ENCODE data around the gene TBC1D25. TPM values are rescaled to one million over a fixed set of nuclear protein-coding genes. Genes with fewer than 3 reads are reported as not detected.
"Not testable (repeated sequence)": the region's sequence is repeated elsewhere in the genome, so short reads cannot be mapped to it uniquely, and the experiment has no call there.

The TBC1D25 gene
- total and polyA plus RNA-seq, 4 donors: 2.6 to 5.8 (median 3.3) TPM

DNA sequence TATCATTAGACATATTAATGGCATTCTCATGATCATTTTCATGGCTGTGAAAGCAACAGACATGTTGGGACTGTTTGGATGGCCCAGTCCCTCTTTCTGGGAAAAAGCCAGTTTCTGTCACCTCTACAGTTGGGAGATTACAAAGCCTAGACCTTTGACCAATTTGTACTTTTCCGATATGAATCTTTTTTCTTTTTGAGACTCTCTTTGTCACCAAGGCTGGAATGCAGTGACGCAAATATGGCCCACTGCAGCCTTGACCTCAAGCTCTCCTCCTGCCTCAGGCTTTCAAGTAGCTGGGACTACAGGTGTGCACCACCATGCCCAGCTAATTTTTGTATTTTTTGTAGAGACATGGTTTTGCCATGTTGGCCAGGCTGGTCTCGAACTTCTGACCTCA is 9.4 kb downstream of the TBC1D25 start:
- Histone ChIP-seq H3K4me1 (ENCODE audit: control insufficient read depth in 4 of 4, insufficient read depth in 4 of 4, low read length in 3 of 4) (no peaks in the 10 kb centered on the region), H3K4me3 (ENCODE audit: low read depth in 1 of 3, low read length in 3 of 3) (no peak overlapping the region), H3K9ac (ENCODE audit: low read depth in 1 of 2, low read length in 2 of 2) (no peak overlapping the region), H3K27me3 (ENCODE audit: control insufficient read depth in 4 of 4, insufficient read depth in 4 of 4, low read length in 3 of 4) (no peaks in the 10 kb centered on the region), H3K27ac (ENCODE audit: low read depth in 1 of 2, low read length in 2 of 2) (no peak overlapping the region), H3K36me3 (ENCODE audit: control insufficient read depth in 4 of 4, insufficient read depth in 3 of 4, low read depth in 1 of 4, low read length in 3 of 4) (peaks cover 1 to 7% (median 3%) of the 10 kb centered on the region in 4 donors), H3K9me3 (ENCODE audit: control insufficient read depth in 4 of 4, low read length in 3 of 4) (no peaks in the 10 kb centered on the region)
- 75% methylated on average over 3 of the region's 3 CpGs for WGBS
- no peak for DNase-seq (ENCODE audit: low spot score)
- TF ChIP-seq FOXA2 (IDR thresholded peaks at IDR 0.05) (no peak), YY1 (IDR thresholded peaks at IDR 0.05) (no peak), JUND (IDR thresholded peaks at IDR 0.05) (no peak), RAD21 (IDR thresholded peaks at IDR 0.05) (no peak), RXRA (IDR thresholded peaks at IDR 0.05) (no peak), NR2F2 (IDR thresholded peaks at IDR 0.05) (no peak), HNF4G (IDR thresholded peaks at IDR 0.05) (no peak), HNF4A (conservative IDR thresholded peaks at IDR 0.05) (no peak), GABPA (IDR thresholded peaks at IDR 0.05 in 1 of 2, conservative IDR thresholded peaks at IDR 0.05 in 1 of 2) (no peak), SP1 (IDR thresholded peaks at IDR 0.05) (no peak)
- TF ChIP-seq, protein P1, sequence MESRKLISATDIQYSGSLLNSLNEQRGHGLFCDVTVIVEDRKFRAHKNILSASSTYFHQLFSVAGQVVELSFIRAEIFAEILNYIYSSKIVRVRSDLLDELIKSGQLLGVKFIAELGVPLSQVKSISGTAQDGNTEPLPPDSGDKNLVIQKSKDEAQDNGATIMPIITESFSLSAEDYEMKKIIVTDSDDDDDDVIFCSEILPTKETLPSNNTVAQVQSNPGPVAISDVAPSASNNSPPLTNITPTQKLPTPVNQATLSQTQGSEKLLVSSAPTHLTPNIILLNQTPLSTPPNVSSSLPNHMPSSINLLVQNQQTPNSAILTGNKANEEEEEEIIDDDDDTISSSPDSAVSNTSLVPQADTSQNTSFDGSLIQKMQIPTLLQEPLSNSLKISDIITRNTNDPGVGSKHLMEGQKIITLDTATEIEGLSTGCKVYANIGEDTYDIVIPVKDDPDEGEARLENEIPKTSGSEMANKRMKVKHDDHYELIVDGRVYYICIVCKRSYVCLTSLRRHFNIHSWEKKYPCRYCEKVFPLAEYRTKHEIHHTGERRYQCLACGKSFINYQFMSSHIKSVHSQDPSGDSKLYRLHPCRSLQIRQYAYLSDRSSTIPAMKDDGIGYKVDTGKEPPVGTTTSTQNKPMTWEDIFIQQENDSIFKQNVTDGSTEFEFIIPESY (IDR thresholded peaks at IDR 0.05): no peak
- TF ChIP-seq, protein P2, sequence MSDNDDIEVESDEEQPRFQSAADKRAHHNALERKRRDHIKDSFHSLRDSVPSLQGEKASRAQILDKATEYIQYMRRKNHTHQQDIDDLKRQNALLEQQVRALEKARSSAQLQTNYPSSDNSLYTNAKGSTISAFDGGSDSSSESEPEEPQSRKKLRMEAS (IDR thresholded peaks at IDR 0.05): no peak
- TF ChIP-seq, protein P3, sequence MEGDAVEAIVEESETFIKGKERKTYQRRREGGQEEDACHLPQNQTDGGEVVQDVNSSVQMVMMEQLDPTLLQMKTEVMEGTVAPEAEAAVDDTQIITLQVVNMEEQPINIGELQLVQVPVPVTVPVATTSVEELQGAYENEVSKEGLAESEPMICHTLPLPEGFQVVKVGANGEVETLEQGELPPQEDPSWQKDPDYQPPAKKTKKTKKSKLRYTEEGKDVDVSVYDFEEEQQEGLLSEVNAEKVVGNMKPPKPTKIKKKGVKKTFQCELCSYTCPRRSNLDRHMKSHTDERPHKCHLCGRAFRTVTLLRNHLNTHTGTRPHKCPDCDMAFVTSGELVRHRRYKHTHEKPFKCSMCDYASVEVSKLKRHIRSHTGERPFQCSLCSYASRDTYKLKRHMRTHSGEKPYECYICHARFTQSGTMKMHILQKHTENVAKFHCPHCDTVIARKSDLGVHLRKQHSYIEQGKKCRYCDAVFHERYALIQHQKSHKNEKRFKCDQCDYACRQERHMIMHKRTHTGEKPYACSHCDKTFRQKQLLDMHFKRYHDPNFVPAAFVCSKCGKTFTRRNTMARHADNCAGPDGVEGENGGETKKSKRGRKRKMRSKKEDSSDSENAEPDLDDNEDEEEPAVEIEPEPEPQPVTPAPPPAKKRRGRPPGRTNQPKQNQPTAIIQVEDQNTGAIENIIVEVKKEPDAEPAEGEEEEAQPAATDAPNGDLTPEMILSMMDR (IDR thresholded peaks at IDR 0.05; ENCODE audit: low read depth, low read length, missing input control): no peak

DNA sequence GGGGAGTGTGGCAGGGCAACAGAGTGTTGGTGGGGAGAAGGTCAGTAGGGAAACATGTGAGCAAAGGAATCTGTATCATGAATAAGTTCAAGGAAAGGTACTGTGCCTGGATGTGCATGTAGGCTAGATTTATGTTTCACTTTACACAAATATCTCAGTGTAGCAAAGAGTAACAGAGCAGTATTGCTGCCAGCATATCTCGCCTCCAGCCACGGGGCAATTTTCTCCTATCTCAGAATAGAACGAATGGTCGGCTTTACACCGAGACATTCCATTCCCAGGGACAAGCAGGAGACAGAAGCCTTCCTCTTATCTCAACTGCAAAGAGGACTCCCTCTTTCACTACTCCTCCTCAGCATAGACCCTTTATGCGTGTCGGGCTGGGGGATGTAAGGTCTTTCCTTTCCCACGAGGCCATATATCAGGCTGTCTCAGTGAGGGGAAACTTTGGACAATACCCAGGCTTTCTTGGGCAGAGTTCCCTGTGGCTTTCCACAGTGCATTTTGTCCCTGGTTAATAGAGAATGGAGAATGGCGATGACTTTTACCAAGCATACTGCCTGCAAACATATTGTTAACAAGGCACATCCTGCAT is 16.3 kb downstream of the TBC1D25 start:
- not testable (repeated sequence) for H3K4me1 ChIP-seq (ENCODE audit: control insufficient read depth in 4 of 4, insufficient read depth in 4 of 4, low read length in 3 of 4); H3K4me3 ChIP-seq (ENCODE audit: low read depth in 1 of 3, low read length in 3 of 3); H3K9me3 ChIP-seq (ENCODE audit: control insufficient read depth in 4 of 4, low read length in 3 of 4); H3K9ac ChIP-seq (ENCODE audit: low read depth in 1 of 2, low read length in 2 of 2); H3K27ac ChIP-seq (ENCODE audit: low read depth in 1 of 2, low read length in 2 of 2); DNase-seq (ENCODE audit: low spot score); H3K27me3 ChIP-seq (ENCODE audit: control insufficient read depth in 4 of 4, insufficient read depth in 4 of 4, low read length in 3 of 4)
- 92% methylated on average over 9 of the region's 9 CpGs for WGBS
- peaks cover 0 to 28% (median 9%) of the 10 kb centered on the region in 4 donors for H3K36me3 ChIP-seq (ENCODE audit: control insufficient read depth in 4 of 4, insufficient read depth in 3 of 4, low read depth in 1 of 4, low read length in 3 of 4)

DNA sequence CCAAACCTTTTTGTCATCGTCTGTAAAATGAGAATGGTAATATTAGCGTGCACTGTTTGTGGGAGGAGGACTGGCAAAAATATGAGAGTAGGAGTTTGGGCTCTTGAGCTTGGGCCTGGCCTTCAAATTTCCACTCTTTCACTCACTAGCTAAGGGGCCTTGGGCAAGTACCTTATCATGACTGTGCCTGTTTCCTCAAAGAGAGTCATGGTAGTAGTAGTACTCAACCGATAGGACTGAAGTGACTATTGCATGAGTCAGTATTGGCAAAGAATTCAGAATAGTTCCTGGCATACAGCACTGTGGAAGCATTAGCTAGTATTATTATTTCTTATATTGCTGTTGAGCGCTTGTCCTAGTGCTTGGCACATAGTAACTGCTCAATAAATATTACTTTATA is 18.8 kb downstream of the TBC1D25 start:
- Histone ChIP-seq H3K27ac (ENCODE audit: low read depth in 1 of 2, low read length in 2 of 2) (no peak overlapping the region), H3K27me3 (ENCODE audit: control insufficient read depth in 4 of 4, insufficient read depth in 4 of 4, low read length in 3 of 4) (no peaks in the 10 kb centered on the region), H3K36me3 (ENCODE audit: control insufficient read depth in 4 of 4, insufficient read depth in 3 of 4, low read depth in 1 of 4, low read length in 3 of 4) (peaks cover 2 to 38% (median 9%) of the 10 kb centered on the region in 4 donors), H3K4me3 (ENCODE audit: low read depth in 1 of 3, low read length in 3 of 3) (no peak overlapping the region), H3K9ac (ENCODE audit: low read depth in 1 of 2, low read length in 2 of 2) (no peak overlapping the region), H3K9me3 (ENCODE audit: control insufficient read depth in 4 of 4, low read length in 3 of 4) (no peaks in the 10 kb centered on the region), H3K4me1 (ENCODE audit: control insufficient read depth in 4 of 4, insufficient read depth in 4 of 4, low read length in 3 of 4) (no peaks in the 10 kb centered on the region)
- WGBS: 92% methylated on average over 4 of the region's 4 CpGs
- DNase-seq (ENCODE audit: low spot score): no peak
- TF ChIP-seq HNF4A (conservative IDR thresholded peaks at IDR 0.05) (no peak), EGR1 (IDR thresholded peaks at IDR 0.05; ENCODE audit: low read depth in 2 of 2) (no peak), HNF4G (IDR thresholded peaks at IDR 0.05) (no peak), NR2F2 (IDR thresholded peaks at IDR 0.05) (no peak), JUND (IDR thresholded peaks at IDR 0.05) (no peak)
- TF ChIP-seq, protein P1 (IDR thresholded peaks at IDR 0.05): no peak
- TF ChIP-seq, protein P3 (IDR thresholded peaks at IDR 0.05; ENCODE audit: low read depth, low read length, missing input control): no peak
- TF ChIP-seq, protein P4, sequence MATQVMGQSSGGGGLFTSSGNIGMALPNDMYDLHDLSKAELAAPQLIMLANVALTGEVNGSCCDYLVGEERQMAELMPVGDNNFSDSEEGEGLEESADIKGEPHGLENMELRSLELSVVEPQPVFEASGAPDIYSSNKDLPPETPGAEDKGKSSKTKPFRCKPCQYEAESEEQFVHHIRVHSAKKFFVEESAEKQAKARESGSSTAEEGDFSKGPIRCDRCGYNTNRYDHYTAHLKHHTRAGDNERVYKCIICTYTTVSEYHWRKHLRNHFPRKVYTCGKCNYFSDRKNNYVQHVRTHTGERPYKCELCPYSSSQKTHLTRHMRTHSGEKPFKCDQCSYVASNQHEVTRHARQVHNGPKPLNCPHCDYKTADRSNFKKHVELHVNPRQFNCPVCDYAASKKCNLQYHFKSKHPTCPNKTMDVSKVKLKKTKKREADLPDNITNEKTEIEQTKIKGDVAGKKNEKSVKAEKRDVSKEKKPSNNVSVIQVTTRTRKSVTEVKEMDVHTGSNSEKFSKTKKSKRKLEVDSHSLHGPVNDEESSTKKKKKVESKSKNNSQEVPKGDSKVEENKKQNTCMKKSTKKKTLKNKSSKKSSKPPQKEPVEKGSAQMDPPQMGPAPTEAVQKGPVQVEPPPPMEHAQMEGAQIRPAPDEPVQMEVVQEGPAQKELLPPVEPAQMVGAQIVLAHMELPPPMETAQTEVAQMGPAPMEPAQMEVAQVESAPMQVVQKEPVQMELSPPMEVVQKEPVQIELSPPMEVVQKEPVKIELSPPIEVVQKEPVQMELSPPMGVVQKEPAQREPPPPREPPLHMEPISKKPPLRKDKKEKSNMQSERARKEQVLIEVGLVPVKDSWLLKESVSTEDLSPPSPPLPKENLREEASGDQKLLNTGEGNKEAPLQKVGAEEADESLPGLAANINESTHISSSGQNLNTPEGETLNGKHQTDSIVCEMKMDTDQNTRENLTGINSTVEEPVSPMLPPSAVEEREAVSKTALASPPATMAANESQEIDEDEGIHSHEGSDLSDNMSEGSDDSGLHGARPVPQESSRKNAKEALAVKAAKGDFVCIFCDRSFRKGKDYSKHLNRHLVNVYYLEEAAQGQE (IDR thresholded peaks at IDR 0.05): no peak

Data from liver (tissue), 9 donors.